GM06990 (cell line): ENCODE measurements around the gene PELI2.

Experiments
- DNase-seq: peaks from one replicate; pipeline ENCODE4 v3.0.0-alpha.2; 2011; ENCODE audit not compliant: insufficient read length; ENCODE audit errors: extremely low read depth
- H3K27me3 ChIP-seq: replicated peaks from 2 replicates; pipeline ENCODE4 v1.6.0; 2011; ENCODE audit warnings: low read length; ENCODE audit not compliant: control insufficient read depth, insufficient read depth
- H3K36me3 ChIP-seq: 2 replicates; pipeline ENCODE4 v1.5.1; 2011; ENCODE audit warnings: low read length; ENCODE audit not compliant: control insufficient read depth, insufficient read depth
- H3K4me3 ChIP-seq: replicated peaks from 2 replicates; pipeline ENCODE4 v1.5.1; 2011; ENCODE audit warnings: low read depth, mild to moderate bottlenecking, control low read depth, low read length
- CTCF ChIP-seq: IDR thresholded peaks from 2 replicates; pipeline ENCODE4 v1.5.1; 2011; ENCODE audit warnings: low read length, control low read depth, mild to moderate bottlenecking, inconsistent platforms; ENCODE audit not compliant: insufficient read depth, poor library complexity, severe bottlenecking

Gene PELI2

GRCh38 chr14:56120091-56120691 is 2.0 kb downstream of the PELI2 start:
- Histone ChIP-seq H3K4me3 (no peak overlapping the region), H3K36me3 (no peaks in the 10 kb centered on the region), H3K27me3 (no peaks in the 10 kb centered on the region; the same call in none of the 2 replicates)
- no peak for DNase-seq
- no peak for TF ChIP-seq CTCF

- no peaks in the 10 kb centered on the region for H3K36me3 ChIP-seq
- H3K27me3 ChIP-seq, result no peaks in the 10 kb centered on the region; the same call in none of the 2 replicates
- no peak overlapping the region for H3K4me3 ChIP-seq
- no peak for DNase-seq
- no peak for TF ChIP-seq CTCF
These were observed 3.6 kb downstream of the PELI2 start for GRCh38 chr14:56121816-56122215.

GRCh38 chr14:56122301-56122700 is 4.1 kb downstream of the PELI2 start:
- H3K4me3 ChIP-seq, result no peak overlapping the region
- no peak for TF ChIP-seq CTCF
- no peak for DNase-seq
- H3K27me3 ChIP-seq, result no peaks in the 10 kb centered on the region; the same call in none of the 2 replicates
- no peaks in the 10 kb centered on the region for H3K36me3 ChIP-seq

- DNase-seq, result no peak
- no peak overlapping the region for H3K4me3 ChIP-seq
- no peaks in the 10 kb centered on the region; the same call in none of the 2 replicates for H3K27me3 ChIP-seq
- no peak for TF ChIP-seq CTCF
- H3K36me3 ChIP-seq, result no peaks in the 10 kb centered on the region
These were observed 6.1 kb downstream of the PELI2 start for GRCh38 chr14:56124327-56124726.

GRCh38 chr14:56125772-56126636 is 7.8 kb downstream of the PELI2 start:
- no peak for DNase-seq
- Histone ChIP-seq H3K4me3 (no peak overlapping the region), H3K36me3 (no peaks in the 10 kb centered on the region), H3K27me3 (no peaks in the 10 kb centered on the region)
- TF ChIP-seq CTCF, result no peak
